ENCODE data around the gene PDLIM4.
A peak's percentile ranks its signal among the peaks of the same experiment; 100 is the strongest.

The PDLIM4 gene

DNA sequence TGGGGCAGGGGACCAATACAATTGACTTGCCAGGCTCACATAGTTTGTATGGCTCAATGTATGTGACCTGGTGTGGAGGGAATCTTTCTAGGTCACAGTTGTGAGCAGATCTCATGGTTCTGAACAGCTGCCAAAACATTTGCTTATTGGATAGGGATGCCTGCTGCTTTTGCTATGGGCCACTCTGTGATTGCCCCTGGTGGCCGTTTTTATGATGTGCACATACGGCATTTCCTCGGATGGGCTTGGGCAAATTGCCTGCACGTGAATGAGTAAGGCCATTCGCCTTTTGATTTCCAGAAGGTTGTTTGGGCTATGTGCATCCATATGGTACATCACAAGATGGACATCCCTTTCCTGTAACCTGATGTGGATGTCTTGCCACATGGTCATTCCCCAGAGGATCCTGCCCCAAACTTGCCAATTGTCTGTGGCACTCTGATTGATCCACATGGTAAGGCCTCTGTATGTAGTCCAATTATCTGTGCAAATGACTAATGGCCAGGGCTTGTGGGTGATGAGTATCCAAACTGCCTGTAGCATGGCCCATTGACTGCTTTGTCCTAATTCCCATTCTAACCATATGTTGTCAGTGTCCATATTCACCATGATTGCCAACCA lies 26.0 kb downstream of the PDLIM4 start:
- peak; percentile 24 to 34 for DNase-seq

DNA sequence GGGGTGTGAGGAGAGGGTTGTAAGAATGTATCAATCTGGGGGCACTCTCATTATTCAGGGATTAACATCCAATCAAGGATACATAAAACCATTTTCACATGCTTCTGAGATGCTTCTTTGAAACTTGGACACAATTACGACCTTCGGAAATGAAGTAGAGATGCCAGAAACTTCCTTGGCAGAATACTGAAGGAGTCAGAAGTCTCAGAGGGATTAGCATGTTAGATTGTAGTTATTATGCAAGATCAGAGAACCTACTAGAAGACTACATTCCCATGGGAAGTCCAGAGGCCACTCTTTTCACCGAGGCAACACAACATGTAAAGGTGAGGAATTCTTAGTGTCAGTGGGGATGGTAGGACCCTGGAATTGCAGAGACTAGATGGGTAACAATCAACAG lies 31.6 kb downstream of the PDLIM4 start:
- no peak for DNase-seq

DNA sequence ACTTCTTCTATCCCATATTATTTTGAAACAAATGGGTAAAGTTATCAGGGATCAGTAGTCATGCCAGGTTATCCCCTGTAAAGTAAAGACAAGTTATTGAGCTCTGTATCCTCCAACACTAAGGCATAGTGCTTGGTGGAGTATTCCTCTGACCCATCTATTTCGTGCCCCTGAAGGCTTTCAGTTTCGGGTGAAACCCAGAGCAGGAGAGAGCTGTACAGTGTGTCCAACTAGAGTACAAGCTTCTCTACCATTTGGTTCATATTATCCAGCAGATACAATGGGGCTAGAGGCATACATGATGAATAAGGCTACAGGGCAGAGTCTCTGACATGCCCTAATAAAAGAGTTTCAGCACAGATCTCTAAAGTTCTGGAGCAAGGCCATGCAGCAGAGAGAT lies 33.5 kb downstream of the PDLIM4 start:
- no peak for DNase-seq

DNA sequence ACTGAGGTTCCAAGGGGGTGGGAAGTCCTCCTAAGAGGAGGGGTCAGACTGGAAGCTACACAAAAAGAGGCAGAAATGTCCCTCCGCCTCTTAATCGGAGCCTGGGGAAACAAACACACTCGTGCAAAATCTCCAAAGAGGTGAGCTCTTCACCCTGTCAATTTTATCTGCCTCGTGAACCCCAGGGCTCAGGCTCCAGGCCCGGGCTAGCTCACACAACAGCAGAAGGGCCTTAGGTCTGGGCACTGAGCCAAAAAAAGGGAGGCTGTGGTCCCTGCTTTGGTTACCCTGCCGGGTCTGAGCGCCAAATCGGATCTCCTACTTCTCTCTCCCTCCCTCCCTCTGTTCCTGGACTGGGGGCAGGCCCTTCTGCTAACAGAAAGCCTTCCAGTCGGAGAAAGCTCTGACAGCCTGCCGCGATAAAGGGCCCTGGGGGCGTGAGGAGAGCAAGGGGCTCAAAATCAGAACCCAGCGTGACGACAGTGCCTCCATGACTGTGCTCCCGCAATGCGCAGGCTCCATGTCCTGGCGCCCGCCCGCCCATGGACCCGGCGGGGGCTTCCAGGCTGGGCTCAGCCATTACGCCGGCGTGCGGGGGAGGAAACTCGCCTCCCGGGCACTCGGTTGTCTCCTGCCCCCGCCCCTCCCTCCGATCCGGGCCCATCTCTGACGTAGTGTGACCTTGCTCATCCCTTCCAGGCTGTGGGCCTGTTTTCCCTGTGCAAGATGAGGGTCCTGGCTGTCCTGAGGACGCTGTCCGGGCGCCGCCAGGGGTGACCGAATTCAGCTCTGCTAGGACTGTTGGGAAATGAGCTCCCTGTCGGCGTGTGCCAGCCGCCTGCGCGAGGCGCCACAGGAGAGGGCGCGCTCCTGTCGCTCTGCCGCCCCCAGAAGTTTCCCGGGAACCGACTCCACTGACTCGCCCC lies 35.8 kb downstream of the PDLIM4 start:
- DNase-seq = peak; percentile 75 to 86

DNA sequence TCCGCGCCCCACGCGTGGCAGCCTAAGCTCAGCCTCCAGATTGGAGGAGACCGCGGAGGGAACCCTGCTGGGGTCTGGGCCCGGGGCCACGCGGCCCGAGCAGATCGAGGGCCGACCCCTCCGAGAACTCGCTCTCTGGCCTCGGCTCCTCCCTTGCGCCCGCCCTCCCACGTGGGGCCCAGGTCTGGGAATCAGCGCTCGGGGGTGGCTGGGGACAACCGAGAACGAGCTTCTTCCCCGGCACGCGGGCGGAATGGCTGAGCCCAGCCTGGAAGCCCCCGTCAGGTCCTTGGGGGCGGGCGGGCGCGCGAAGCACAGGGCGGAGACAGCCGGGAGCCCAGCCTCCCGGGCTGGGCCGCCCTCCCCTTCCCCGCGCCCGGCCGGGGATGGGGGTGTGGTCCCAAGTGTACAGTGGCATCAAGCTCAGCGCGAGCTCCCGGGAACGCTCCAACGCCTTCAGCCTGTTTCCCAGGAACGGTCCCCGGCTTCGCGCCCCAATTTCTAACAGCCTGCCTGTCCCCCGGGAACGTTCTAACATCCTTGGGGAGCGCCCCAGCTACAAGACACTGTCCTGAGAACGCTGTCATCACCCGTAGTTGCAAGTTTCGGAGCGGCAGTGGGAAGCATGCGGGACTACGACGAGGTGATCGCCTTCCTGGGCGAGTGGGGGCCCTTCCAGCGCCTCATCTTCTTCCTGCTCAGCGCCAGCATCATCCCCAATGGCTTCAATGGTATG lies 36.7 kb downstream of the PDLIM4 start, which contains the start of gene SLC22A4:
TSS of gene SLC22A4 (plus strand) at position 403 of the 736 bp plus-strand sequence. CDS start at position 626, 223 bp downstream.
- peak; percentile 86 to 92 for DNase-seq

DNA sequence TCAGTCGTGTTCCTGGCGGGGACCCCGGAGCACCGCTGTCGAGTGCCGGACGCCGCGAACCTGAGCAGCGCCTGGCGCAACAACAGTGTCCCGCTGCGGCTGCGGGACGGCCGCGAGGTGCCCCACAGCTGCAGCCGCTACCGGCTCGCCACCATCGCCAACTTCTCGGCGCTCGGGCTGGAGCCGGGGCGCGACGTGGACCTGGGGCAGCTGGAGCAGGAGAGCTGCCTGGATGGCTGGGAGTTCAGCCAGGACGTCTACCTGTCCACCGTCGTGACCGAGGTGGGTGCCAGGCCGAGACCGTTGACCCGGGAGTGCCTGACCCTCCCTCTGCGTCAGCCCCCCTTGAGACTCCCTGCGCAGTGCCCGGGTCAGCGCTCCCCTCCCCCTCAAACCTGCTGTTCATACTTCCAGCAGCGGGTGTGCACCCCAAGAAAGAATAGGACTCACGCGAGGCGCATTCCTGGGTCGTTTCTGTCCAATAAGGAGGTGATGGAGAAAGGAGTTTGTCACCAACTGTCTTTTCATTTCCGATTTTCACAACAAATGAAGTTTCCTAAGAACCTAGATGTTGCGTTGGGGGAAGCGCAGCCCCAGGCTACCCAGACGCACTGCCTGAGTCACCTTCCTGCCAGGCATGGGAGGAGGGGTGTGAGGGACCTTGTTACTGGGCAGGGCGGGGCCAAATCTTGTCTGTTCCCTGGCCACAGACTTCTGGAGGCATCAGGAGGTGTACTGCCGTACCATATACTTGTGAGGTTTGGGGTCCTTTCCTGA lies 37.4 kb downstream of the PDLIM4 start:
- peak; percentile 92 to 98 for DNase-seq

DNA sequence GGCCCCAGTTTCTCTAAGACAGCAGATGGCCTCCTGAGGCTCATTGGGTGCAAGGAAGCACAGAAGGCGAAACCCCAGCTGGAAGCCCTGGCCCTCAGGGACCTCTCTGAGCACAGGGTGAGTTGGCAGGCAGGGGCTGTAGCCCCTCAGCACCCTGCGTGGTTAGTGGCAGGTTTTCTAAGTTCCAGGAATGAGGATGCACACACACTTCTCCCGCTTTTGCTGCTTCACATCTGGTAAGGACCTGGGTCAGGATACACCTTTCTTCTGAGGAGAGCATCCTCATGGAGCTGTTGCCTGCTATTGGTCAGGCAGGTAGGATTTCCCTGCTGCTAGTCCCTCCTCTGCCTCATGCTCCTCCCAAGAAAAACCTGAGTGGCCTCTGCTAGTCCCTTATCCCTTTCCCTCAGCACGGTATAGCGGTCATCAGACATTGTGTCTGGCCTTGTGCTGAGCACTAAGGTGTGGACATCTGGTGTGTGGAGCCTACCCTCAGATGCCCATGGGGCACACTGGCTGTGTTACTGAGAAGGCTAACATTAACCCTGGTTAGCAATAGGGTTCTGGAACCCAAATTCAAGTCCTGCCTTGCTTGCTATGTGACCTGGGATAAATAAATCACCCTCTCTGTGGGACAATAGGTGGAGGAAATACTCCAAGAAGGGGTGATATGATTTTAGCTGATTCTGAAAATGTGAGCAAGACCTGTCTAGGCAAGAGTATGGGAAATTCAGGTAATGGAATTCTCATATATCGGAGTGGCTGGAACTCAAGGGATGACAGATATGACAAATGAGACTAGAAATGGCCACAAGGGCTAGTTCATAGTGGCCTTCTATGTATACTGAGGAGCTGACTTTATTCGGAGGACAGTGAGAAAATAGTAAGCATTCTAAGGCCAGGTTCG lies 38.3 kb downstream of the PDLIM4 start:
- no peak for DNase-seq

DNA sequence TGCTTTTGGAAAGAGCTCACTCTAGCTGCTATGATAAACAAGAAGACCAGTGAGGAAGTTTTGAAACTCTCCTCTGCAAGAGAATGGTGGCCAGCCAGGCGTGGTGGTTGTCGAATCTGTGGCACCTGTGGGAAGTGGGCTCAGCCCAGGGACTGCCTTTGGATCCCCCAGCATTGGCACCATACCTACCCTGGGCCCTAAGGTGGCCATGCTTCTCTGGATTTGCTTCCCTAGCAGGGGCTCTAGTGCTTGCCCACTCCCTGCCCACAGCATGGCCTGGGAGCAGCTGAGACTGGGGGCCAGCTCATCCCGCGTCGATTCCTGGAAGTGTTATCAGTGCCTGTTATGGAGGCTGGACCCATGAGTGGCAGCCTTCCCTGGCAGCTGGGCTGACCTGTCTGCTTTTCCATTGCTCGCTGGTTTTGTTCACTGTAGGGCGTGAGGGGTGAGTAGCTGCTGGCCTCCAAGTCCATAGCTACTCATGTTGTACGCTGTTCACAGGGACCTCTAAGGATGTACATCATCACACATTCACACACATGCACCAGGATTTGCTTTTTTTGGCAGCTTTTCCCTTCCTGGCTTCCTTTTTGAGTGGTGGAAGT lies 39.0 kb downstream of the PDLIM4 start:
- DNase-seq = no peak

DNA sequence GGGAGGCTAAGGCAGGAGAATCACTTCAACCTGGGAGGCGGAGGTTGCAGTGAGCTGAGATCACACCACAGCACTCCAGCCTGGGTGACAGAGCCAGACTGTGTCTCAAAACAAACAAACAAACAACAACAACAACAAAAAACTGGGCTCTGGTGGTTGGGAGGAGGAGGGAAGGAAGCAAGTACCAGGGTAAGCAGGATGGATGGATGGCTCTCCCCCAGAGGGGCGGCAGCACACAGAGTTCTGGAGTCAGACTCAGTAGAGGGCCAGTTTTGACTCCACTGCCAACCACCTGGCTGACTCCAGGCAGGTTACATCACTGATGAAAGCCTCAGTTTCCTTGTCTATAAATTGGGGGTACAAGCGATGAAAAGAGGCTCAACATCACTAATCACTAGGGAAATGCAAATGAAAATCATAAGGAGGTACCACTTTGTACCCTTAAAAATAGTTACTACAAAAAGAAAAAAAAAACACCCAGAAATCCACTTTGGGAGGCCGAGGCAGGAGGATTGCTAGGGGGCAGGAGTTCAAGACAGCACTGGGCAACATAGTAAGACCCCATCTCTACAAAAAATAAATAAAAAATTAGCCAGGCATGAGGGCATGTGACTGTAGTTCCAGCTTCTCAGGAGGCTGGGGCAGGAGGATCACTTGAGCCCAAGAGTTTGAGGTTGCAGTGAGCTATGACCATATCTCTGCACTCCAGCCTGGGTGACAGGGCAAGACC lies 39.9 kb downstream of the PDLIM4 start:
- no peak for DNase-seq

DNA sequence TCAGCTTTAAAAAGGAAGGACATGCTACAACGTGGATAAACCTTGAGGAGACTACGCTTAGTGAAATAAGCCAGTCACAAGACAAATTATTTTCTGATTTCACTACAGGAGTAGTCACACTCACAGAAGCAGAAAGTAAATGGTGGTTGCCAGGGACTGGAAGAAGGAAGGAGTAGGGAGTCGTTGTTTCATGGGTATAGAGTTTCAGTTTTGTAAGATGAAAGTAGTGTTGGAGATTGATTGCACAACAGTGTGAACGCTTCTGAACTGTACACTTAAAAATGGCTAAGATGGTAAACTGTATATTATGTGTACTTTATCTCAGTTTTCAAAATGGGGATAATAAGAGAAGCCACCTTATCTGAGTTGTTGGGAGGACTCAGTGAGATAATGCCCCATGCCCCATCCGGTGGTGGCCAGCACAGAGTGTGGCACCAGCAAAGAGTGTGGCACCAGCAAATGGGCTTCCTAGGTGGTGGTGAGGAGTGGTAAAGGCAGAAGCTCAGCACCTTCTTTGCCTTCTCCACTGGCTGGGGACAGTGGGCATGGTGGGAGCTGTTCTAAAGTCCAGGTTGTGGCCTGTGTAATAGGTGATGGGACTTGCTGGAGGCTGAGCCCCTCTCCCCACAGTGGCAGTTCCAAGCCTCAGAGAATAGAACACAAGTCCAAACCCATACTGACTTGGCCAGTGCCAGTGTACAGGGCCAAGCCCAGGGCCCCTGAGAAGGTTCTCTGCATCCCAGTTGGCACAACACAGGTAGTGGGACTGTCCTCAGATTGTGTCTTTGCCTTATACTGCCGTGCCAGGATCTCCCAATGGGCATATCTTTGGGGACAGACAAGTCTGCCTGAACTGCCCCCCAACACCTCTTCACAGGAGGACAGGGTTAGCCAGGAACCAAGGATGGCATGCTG lies 41.1 kb downstream of the PDLIM4 start:
- DNase-seq = peak; percentile 55 to 59

DNA sequence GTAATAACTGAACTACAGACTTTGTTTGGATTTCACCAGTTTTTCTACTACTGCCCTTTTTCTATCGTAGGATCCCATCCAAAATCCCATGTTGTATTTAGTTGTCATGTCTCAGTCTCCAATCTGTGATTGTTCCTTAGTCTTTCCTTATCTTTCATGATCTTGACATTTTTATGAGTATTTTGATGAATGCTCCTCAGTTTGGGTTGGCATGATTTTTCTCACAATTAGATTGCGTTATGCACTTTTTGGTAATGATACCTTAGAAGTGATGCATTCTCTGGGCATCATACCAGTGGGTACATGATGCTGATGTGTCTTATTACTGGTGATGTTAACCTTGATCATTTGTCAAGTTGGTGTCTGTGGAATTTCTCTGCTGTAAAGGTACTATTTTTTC lies 42.4 kb downstream of the PDLIM4 start:
- DNase-seq = no peak

DNA sequence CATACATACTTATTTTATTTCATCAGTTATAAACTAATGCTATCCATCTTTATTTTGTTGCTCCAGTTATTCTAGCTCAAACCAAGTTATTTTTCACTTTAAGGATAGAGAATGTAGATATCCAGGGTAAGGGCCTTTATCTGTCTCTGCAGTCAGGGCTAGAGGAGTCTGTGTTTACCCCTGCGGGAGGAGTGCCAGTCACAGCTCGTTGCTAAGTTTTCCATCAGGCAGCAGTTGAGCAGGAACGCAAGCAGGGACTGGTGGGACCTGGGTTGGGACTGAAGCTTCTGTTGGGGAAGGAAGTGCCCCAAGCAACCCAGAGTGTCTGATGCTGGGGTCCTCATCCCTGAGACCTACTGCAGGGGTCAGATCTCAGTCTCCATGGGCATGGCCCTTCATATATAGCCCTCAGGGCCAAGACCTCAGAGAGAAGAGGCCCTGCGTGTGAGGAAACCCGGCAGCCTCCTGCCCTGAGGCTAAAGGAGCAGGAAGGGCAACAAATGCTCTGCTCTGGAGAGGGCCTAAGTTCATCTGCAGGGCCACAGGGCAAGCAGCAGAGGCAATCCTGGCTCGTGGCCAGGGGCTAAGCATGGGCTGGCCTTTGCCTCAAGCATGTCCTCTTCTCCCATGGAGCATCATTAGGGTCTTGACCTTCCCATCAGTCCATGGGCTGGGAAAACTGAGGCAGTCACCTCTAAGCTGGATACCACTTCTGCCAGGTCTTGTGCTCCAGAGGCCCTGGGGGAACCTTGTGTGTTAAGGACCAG lies 43.3 kb downstream of the PDLIM4 start:
- no peak for DNase-seq

DNA sequence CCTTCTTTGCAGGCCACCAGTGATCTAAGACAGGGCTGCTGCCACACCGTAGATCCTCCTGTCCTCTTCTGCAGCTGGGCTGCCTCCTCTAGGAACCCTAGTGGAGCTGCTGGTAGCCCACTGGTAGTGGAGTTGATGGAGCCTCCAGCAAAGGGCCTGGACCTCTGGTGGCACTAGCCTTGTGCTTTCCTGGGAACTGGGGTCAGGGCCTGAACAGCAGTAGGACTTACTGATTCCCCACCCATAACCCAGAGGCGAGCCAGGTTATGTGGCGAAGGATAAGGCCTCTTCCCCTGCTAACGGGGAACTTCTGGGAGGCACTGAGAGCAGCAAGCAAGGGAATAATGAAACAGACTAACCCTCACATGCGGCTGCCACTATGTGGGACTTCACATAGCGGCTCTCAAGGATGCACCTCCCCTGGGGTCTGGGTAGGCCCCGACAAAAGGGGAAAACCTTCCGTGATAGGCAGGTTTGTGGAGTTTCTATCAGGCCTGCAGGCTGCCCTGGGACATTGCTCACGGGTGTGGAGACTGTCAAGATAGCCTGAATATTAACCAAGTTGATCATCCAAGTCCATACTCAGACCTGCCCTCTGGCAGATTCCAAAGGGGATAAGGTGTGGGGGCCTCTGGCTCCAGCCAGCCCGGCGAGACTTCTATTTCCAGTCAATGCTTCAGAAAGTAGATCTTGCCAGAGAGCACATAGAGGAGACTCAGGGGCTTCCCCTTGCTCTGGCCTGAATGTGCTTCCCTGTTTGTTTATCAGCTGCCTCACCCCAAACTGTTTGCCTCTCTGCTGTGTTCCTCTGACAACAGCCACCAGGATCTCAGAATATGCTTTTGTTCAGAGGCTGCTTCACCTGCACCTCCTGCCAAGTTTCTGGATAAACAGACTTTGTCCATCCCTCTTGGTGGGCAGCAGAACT lies 44.1 kb downstream of the PDLIM4 start:
- peak; percentile 49 to 64 for DNase-seq

DNA sequence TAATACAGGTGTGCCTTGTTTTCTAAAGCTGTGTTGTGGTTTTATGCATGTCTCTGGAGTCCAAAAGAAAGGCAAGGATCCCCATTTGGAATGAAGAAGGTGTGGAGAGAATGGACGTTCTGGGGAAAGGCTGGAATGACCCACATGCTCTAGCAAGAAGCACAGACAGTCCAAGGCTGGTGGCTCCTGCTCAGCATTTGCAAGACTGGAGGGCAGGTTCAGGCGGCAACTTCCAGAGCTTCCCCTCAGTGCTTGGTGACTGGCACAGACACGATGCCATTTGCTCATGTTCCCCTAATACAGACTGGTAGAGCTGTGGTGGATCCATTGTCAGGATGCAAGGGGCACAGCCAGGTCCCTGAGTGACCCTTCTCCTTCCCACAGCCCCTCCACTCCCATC lies 44.9 kb downstream of the PDLIM4 start:
- DNase-seq = no peak

DNA sequence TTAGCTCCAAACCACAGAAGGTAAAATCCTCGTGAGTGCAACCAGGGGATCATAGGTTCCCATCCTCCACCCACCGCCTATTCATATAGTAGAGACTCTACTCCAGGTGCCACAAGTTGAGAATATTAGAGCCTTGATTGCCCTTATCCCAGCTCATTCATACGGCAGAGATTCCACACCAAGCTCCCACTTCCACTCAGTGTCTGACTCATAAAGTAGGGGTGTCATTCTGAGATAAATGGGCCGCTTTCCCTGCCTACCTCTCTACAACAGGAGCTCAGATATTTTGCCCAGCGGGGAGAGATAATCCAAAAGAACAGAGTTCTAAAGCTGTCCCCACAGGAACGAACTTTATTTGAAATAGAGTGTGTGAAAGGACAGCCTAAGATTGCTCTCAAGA lies 46.1 kb downstream of the PDLIM4 start:
- no peak for DNase-seq

DNA sequence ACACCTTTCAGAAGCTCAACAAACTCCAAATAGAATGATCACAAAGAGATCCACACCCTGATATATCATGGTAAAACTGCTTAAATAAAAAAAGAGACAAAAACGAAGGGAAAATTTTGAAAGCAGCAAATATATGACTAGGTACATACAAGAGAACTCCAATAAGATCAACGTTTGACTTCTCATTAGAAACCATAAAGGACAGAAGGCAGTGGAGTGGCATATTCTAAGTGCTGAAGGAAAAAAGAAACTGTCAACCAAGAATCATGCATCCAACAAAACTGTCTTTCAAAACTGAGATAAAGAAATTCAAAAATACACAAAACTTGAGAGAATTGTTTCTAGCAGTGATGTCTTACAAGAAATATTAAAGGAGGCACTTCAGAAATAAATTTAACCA lies 47.9 kb downstream of the PDLIM4 start:
- DNase-seq = no peak

DNA sequence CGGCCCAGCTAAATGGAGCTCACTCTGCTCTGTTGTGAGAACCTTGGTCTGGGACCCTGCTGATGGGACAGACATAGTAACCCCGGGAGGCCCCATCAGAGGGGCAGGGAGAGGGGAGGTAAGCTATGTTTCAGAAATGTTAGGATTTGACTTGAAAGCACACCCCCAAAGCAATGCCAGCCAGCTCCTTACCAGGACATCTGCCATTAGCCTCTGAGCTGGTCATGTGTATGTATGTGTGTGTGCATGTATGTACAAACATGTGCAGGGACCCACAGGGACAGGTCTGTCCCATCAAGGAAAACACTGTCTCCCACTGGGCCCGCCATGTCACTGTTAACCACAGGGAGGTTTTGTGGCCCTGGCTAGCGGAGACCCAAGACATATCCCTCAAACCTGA lies 51.2 kb downstream of the PDLIM4 start:
- DNase-seq = no peak
